OCI-LY1 (cell line): ENCODE results near the gene EEF2K.

Source experiments
- EZH2 ChIP-seq: fragments of 200-600 bp; sonication (generic), shearing (Covaris generic); IDR thresholded peaks from 2 replicates; pipeline ENCODE4 v1.8.0; 2017; ENCODE audit warnings: borderline replicate concordance, mixed run types, mild to moderate bottlenecking, antibody characterized with exemption, low read length, moderate library complexity, mixed read lengths
- TF ChIP-seq, protein P1 (sequence below): fragments of 200-600 bp; sonication (generic), shearing (Covaris generic); IDR thresholded peaks from 2 replicates; pipeline ENCODE4 v1.5.1; 2017; ENCODE audit warnings: mild to moderate bottlenecking, antibody characterized with exemption, low read length, moderate library complexity, mixed read lengths

DNA sequence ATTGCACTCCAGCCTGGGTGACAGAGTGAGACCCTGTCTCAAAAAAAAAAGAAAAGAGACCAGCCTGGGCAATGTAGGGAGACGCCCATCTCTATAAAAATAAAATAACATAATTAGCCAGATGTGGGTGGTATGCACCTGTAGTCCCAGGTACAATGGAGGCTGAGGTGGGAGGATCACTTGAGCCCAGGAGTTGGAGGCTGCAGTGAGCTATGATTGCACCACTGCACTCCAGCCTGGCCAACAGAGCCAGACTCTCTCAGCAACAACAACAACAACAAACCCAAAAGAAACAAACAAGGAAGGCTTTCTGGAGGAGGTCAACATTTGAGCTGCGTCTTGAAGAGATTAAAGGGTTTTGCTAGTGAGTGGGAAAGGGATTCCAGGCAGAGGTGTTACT lies 8.3 kb downstream of the EEF2K start:
- TF ChIP-seq, protein P1, sequence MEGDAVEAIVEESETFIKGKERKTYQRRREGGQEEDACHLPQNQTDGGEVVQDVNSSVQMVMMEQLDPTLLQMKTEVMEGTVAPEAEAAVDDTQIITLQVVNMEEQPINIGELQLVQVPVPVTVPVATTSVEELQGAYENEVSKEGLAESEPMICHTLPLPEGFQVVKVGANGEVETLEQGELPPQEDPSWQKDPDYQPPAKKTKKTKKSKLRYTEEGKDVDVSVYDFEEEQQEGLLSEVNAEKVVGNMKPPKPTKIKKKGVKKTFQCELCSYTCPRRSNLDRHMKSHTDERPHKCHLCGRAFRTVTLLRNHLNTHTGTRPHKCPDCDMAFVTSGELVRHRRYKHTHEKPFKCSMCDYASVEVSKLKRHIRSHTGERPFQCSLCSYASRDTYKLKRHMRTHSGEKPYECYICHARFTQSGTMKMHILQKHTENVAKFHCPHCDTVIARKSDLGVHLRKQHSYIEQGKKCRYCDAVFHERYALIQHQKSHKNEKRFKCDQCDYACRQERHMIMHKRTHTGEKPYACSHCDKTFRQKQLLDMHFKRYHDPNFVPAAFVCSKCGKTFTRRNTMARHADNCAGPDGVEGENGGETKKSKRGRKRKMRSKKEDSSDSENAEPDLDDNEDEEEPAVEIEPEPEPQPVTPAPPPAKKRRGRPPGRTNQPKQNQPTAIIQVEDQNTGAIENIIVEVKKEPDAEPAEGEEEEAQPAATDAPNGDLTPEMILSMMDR, result no peak
- no peak for TF ChIP-seq EZH2
